Adrenal gland (tissue), 5 donors: ENCODE data around the gene PKN2.

Experiments
- POLR2A ChIP-seq, 2 donors: fragments of 450-650 bp; IDR thresholded peaks; one replicate each; pipeline ENCODE4 v1.6.1; 2017; ENCODE audit warnings: antibody characterized with exemption in 2 of 2, mild to moderate bottlenecking in 2 of 2, moderate library complexity in 1 of 2
- TF ChIP-seq, protein P1 (sequence below), 6 experiments: fragments of 450-650 bp in 4 of 6; fragments of 200-600 bp in 2 of 6; sonication (generic) in 1 of 6; IDR thresholded peaks; 1 replicate in 5 of 6; 2 replicates in 1 of 6; pipeline versions ENCODE4 v1.5.1 to v1.8.0; 2016 to 2021; ENCODE audit warnings: antibody characterized with exemption in 6 of 6, mild to moderate bottlenecking in 2 of 6, moderate library complexity in 1 of 6
- donor health status: DM: no; HTN: no; CAD: no.

GRCh38 chr1:88753506-88753905 is 69.4 kb downstream of the PKN2 start:
- TF ChIP-seq POLR2A (IDR thresholded peaks at IDR 0.05): no peak
- TF ChIP-seq, protein P1, sequence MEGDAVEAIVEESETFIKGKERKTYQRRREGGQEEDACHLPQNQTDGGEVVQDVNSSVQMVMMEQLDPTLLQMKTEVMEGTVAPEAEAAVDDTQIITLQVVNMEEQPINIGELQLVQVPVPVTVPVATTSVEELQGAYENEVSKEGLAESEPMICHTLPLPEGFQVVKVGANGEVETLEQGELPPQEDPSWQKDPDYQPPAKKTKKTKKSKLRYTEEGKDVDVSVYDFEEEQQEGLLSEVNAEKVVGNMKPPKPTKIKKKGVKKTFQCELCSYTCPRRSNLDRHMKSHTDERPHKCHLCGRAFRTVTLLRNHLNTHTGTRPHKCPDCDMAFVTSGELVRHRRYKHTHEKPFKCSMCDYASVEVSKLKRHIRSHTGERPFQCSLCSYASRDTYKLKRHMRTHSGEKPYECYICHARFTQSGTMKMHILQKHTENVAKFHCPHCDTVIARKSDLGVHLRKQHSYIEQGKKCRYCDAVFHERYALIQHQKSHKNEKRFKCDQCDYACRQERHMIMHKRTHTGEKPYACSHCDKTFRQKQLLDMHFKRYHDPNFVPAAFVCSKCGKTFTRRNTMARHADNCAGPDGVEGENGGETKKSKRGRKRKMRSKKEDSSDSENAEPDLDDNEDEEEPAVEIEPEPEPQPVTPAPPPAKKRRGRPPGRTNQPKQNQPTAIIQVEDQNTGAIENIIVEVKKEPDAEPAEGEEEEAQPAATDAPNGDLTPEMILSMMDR (IDR thresholded peaks at IDR 0.05): no peak
